Measurements from ENCODE around the gene POLR2H. TPM values are rescaled to one million over a fixed set of nuclear protein-coding genes. Genes with fewer than 3 reads are reported as not detected.
A peak's percentile ranks its signal among the peaks of the same experiment; 100 is the strongest.
"Not testable (repeated sequence)": the region's sequence is repeated elsewhere in the genome, so short reads cannot be mapped to it uniquely, and the experiment has no call there.

The POLR2H gene
- polyA plus RNA-seq, 3 donors from 2014 or later, result 57.2 to 61.2 (median 59.5) TPM

DNA sequence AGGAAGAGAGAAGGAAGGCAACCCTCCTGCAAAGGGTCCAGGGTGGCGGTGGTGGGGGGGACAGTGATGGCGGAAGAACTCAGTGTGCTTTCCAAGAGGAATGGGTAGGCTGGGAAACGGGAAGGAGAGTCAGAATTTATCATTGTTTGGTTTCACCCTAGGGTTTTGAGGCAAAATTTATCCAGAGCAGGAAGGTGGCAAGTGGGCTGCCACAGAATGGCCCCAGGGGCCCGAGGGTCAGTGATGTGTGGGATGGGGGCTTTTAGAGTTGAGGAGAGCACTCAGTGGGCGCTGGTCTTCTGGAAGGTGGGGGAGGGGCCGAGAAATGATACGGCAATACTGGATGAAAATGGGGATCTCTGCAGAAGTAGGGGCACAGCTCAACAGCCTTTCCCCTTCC, 23.5 kb upstream of the POLR2H start:
- Mint-ChIP-seq H3K27me3 (ENCODE audit: low read depth in 3 of 3) (peaks cover 2 to 8% (median 7%) of the 10 kb centered on the region in 3 donors), H3K4me1 (peaks cover 21 to 25% of the 10 kb centered on the region in 2 donors), H3K36me3 (peaks cover under 1 to 13% (median 5%) of the 10 kb centered on the region in 3 donors), H3K9me3 (peaks cover 0 to 1% (median 0%) of the 10 kb centered on the region in 6 donors), H3K27ac (peak overlapping the region in 2 of 6 donors; percentile 46 to 92), H3K4me3 (peak overlapping the region in 4 of 5 donors; percentile 4 to 90 (median 12))
- DNase-seq, result no peak

DNA sequence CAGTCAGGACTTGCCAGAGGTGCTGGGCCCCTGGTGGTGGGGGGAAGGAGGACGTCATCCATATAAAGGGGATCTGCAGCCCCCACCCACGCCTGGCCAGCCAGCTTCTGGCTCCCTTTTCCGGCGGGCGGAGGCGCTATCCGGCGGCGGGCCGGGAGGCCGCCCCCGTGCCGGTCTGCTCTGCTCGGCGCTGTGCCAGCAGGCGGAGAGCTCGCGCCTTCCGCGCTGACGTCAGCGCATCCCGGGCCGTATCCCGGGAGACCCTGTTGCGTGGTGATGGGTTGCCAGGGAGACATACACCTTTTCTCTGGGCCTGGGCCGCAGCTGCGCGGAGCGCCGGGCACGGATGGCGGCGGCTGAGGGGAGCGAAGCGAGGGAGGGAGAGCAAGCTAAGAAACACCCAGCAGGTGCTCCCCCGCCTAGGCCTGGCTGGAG, 23.0 kb upstream of the POLR2H start:
- H3K9me3 Mint-ChIP-seq, result peaks cover 0 to 1% (median 0%) of the 10 kb centered on the region in 6 donors
- H3K36me3 Mint-ChIP-seq, result peaks cover 0 to 8% (median 8%) of the 10 kb centered on the region in 3 donors
- H3K4me1 Mint-ChIP-seq, result peaks cover 21 to 25% of the 10 kb centered on the region in 2 donors
- H3K4me3 Mint-ChIP-seq, result no peak overlapping the region
- no peak overlapping the region for H3K27ac Mint-ChIP-seq
- DNase-seq, result no peak
- H3K27me3 Mint-ChIP-seq (ENCODE audit: low read depth in 3 of 3), result peaks cover 2 to 8% (median 7%) of the 10 kb centered on the region in 3 donors

DNA sequence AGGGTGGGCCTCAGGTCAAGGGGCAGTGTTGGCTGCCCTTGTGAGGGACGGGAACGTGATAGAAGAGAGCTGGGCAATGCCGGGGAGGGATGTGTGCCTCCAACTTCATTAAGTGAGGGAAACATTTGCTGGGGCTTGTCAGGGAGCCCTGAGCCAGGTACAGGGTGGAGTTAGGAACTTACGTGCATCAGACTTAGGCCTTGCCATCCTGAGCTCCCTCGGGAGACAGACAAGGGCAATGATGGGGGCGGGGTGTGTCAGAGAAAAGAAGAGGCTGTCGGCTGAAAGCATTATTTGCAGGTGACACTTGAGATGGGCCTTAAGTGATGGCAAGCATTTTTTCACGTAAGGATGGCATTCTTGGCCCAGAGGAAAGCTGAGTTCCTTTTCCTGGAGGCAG, 22.5 kb upstream of the POLR2H start:
- Mint-ChIP-seq H3K4me3 (no peak overlapping the region), H3K4me1 (peaks cover 21 to 25% of the 10 kb centered on the region in 2 donors), H3K27me3 (ENCODE audit: low read depth in 3 of 3) (peaks cover 2 to 7% (median 6%) of the 10 kb centered on the region in 3 donors), H3K9me3 (peaks cover 0 to 1% (median 0%) of the 10 kb centered on the region in 6 donors), H3K27ac (no peak overlapping the region), H3K36me3 (peaks cover 0 to 8% (median 4%) of the 10 kb centered on the region in 3 donors)
- DNase-seq, result no peak

DNA sequence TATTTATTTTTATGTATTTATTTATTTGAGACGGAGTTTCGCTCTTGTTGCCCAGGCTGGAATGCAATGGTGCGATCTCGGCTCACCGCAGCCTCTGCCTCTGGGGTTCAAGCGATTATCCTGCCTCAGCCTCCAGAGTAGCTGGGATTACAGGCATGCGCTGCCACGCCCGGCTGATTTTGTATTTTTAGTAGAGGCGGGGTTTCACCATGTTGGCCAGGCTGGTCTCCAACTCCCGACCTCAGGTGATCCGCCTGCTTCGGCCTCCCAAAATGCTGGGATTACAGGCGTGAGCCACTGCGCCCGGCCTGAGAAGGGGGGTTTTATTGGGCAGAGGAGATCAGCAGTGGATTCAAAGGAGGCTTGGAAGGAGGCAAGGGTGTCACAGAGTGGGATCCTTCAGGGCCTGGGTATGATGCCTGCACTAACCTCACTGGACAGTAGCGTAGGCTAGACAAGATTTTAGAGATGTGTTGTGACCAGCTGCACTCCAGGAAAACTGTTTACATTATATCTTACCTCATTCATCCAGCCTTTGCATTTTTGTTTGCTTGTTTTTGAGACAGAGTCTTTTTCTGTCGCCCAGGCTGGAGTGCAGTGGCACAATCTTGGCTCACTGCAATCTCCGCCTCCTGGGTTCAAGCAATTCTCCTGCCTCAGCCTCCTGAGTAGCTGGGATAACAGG, 21.9 kb upstream of the POLR2H start:
- not testable (repeated sequence) for H3K9me3 Mint-ChIP-seq; H3K4me3 Mint-ChIP-seq; DNase-seq; H3K27ac Mint-ChIP-seq; H3K36me3 Mint-ChIP-seq; H3K27me3 Mint-ChIP-seq (ENCODE audit: low read depth in 3 of 3)
- H3K4me1 Mint-ChIP-seq, result peaks cover 21 to 25% of the 10 kb centered on the region in 2 donors

DNA sequence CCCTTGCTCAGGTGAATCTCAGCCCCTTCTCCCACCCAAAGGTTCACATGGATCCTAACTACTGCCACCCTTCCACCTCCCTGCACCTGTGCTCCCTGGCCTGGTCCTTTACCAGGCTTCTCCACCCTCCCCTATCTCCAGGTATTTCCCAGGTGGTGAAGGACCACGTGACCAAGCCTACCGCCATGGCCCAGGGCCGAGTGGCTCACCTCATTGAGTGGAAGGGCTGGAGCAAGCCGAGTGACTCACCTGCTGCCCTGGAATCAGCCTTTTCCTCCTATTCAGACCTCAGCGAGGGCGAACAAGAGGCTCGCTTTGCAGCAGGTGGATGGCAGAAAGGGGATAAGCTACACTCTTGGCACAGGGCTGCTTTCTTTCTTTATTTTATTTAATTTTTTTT, 19.6 kb upstream of the POLR2H start:
- no peak for DNase-seq
- Mint-ChIP-seq H3K4me1 (peaks cover 12% of the 10 kb centered on the region in 2 donors), H3K9me3 (peaks cover 0 to 1% (median 0%) of the 10 kb centered on the region in 6 donors), H3K27me3 (ENCODE audit: low read depth in 3 of 3) (peaks cover 2 to 3% (median 3%) of the 10 kb centered on the region in 3 donors), H3K36me3 (peaks cover 0 to 8% (median 0%) of the 10 kb centered on the region in 3 donors), H3K4me3 (no peak overlapping the region), H3K27ac (peak overlapping the region in 1 of 6 donors; percentile 4)

DNA sequence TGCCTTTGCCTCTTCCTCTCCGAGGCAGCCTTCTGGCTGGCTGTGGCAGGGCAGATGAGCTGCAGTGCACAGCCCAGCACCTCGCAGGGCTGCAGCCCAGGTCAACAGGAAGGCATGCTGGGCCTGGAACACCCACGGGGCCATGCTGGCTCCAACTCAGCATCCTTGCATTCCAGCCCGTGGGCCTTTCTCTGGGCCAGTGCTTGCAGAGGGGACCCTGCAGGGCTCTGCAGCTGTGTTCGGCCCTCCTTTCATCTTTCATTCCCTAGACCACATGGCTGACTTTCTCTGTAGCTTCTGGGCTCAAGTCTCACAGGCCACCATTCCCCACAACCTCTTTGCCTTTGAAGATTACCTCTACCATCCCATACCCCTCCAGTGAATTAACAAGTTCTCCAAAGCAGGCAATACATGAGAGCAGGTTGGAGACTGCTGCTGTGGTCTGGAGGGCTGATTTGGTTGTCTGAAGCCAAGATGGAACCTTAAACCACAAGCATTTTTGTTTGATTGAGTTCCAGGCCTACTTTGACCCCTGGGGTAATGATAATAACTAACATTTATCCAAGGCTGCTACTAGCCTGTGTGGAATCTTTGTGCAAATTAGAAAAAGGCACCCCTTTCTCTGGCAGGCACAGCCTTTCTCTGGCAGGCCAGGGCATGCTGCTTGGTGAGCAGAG, 18.2 kb upstream of the POLR2H start:
- H3K36me3 Mint-ChIP-seq, result peaks cover 0 to 8% (median 0%) of the 10 kb centered on the region in 3 donors
- no peak overlapping the region for H3K4me3 Mint-ChIP-seq
- H3K27me3 Mint-ChIP-seq (ENCODE audit: low read depth in 3 of 3), result peaks cover 0 to 2% (median 0%) of the 10 kb centered on the region in 3 donors
- DNase-seq, result no peak
- H3K4me1 Mint-ChIP-seq, result no peaks in the 10 kb centered on the region
- peaks cover 0 to 1% (median 0%) of the 10 kb centered on the region in 6 donors for H3K9me3 Mint-ChIP-seq
- H3K27ac Mint-ChIP-seq, result no peak overlapping the region

DNA sequence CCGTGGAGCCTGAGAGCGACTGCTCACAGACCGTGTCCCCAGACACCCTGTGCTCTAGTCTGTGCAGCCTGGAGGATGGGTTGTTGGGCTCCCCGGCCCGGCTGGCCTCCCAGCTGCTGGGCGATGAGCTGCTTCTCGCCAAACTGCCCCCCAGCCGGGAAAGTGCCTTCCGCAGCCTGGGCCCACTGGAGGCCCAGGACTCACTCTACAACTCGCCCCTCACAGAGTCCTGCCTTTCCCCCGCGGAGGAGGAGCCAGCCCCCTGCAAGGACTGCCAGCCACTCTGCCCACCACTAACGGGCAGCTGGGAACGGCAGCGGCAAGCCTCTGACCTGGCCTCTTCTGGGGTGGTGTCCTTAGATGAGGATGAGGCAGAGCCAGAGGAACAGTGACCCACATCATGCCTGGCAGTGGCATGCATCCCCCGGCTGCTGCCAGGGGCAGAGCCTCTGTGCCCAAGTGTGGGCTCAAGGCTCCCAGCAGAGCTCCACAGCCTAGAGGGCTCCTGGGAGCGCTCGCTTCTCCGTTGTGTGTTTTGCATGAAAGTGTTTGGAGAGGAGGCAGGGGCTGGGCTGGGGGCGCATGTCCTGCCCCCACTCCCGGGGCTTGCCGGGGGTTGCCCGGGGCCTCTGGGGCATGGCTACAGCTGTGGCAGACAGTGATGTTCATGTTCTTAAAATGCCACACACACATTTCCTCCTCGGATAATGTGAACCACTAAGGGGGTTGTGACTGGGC, 16.8 kb upstream of the POLR2H start:
- no peaks in the 10 kb centered on the region for H3K9me3 Mint-ChIP-seq
- DNase-seq, result no peak
- H3K4me3 Mint-ChIP-seq, result no peak overlapping the region
- peaks cover 0 to 8% (median 0%) of the 10 kb centered on the region in 3 donors for H3K36me3 Mint-ChIP-seq
- H3K27ac Mint-ChIP-seq, result no peak overlapping the region
- peaks cover 0 to 2% (median 0%) of the 10 kb centered on the region in 3 donors for H3K27me3 Mint-ChIP-seq (ENCODE audit: low read depth in 3 of 3)
- H3K4me1 Mint-ChIP-seq, result no peaks in the 10 kb centered on the region

DNA sequence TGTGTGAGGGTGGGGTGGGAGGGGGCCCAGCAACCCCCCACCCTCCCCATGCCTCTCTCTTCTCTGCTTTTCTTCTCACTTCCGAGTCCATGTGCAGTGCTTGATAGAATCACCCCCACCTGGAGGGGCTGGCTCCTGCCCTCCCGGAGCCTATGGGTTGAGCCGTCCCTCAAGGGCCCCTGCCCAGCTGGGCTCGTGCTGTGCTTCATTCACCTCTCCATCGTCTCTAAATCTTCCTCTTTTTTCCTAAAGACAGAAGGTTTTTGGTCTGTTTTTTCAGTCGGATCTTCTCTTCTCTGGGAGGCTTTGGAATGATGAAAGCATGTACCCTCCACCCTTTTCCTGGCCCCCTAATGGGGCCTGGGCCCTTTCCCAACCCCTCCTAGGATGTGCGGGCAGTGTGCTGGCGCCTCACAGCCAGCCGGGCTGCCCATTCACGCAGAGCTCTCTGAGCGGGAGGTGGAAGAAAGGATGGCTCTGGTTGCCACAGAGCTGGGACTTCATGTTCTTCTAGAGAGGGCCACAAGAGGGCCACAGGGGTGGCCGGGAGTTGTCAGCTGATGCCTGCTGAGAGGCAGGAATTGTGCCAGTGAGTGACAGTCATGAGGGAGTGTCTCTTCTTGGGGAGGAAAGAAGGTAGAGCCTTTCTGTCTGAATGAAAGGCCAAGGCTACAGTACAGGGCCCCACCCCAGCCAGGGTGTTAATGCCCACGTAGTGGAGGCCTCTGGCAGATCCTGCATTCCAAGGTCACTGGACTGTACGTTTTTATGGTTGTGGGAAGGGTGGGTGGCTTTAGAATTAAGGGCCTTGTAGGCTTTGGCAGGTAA, 16.0 kb upstream of the POLR2H start:
- H3K27me3 Mint-ChIP-seq (ENCODE audit: low read depth in 3 of 3), result peaks cover 0 to 2% (median 0%) of the 10 kb centered on the region in 3 donors
- H3K9me3 Mint-ChIP-seq, result no peaks in the 10 kb centered on the region
- H3K4me1 Mint-ChIP-seq, result no peaks in the 10 kb centered on the region
- H3K36me3 Mint-ChIP-seq, result peaks cover 0 to 8% (median 0%) of the 10 kb centered on the region in 3 donors
- H3K4me3 Mint-ChIP-seq, result no peak overlapping the region
- no peak for DNase-seq
- no peak overlapping the region for H3K27ac Mint-ChIP-seq

DNA sequence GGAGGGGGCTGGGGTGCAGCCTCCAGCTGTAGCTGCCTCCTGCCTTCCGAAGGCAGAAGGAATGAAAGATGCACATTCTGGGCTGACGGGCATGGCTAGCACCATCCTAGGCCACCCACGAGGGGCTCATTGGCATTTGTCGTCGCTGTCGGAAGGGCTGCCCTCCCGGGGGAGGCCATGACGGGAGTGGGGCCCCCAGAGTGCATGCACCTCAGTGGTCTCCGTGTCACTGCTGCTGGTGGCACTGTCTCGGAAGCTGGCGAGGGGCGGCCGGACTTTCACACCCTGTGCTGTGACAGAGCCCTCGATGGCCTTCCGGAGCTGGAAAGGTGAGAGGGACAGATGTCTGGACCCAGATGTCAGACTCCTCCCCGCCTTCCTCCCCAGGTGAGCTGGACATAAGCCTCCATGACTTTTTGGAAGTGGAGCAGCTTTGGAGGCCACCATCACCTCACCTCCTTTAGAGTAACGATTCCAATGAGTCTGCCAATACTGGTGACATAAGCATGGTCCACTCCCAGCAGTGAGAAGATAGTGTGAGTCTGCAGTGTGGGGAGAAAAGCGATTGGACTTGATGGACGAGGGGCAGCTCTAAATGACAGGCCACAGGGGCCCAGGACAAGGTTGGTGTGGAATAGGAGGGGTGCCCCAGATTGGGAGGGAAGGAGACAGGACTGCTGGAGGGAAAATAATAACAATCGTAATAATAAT, 14.9 kb upstream of the POLR2H start:
- no peak for DNase-seq

DNA sequence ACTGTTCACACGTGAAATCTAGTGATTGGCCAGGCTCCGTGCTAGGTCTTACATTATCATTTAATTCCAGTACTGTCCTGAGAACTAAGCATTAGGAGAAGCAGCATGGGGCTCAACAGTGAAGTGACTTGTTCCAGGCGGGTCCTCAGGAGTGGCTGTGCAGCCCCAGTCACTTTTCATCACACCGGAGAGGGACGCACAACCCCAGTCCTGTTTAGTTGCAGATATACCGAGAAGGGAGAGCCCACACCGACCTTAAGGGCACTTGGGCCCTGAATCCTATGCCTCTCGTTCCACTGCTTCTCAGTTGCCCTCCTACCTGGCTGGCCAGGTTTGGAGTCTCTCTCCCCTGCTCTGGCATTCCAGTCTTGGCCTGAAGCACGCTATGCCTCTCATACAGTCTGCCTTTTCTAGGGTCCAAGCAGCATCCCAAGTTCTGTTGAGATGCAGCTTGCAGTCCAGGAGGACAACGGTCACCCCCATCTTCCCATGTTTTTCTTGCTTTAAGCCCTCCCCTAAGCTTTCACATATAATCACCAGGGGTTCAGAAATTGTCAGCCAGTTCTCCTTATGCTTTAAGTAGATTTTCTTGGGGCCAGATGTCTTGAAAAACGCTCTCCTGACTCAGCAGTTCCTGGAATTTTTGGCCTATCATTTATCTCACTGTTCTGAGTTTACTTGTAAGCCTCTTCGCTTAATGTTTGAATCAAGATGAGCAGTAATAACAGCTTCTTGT, 14.0 kb upstream of the POLR2H start:
- Mint-ChIP-seq H3K36me3 (peaks cover 0 to 3% (median 0%) of the 10 kb centered on the region in 3 donors), H3K27me3 (ENCODE audit: low read depth in 3 of 3) (peaks cover 0 to 1% (median 0%) of the 10 kb centered on the region in 3 donors), H3K9me3 (no peaks in the 10 kb centered on the region), H3K4me3 (no peak overlapping the region), H3K4me1 (no peaks in the 10 kb centered on the region), H3K27ac (no peak overlapping the region)
- no peak for DNase-seq

More for the DNA sequence above, 14.9 kb upstream of the POLR2H start:
- Mint-ChIP-seq H3K27ac (no peak overlapping the region), H3K27me3 (ENCODE audit: low read depth in 3 of 3) (peaks cover 0 to 3% (median 0%) of the 10 kb centered on the region in 3 donors), H3K36me3 (peaks cover 0 to 5% (median 0%) of the 10 kb centered on the region in 3 donors), H3K4me1 (no peaks in the 10 kb centered on the region), H3K9me3 (no peaks in the 10 kb centered on the region), H3K4me3 (no peak overlapping the region)

DNA sequence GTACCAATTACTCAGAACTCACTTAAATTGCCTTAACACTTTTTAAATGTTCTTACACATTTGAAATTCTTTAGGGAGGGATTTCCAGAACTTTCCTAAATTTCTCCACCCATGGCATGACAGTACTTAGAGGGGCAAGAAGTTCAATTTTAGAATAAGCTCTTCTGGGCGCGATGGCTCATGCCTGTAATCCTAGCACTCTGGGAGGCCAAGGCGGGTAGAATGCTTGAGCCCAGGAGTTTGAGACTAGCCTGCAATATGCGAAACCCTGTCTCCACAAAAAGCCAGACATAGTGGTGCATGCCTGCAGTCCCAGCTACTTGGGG, 13.5 kb upstream of the POLR2H start:
- Mint-ChIP-seq H3K4me3 (no peak overlapping the region), H3K36me3 (peaks cover 0 to 3% (median 0%) of the 10 kb centered on the region in 3 donors), H3K9me3 (no peaks in the 10 kb centered on the region), H3K27me3 (ENCODE audit: low read depth in 3 of 3) (peaks cover 0 to 1% (median 0%) of the 10 kb centered on the region in 3 donors), H3K27ac (no peak overlapping the region), H3K4me1 (no peaks in the 10 kb centered on the region)
- DNase-seq, result no peak
